Activated CD4-positive, alpha-beta T cell treated with anti-CD3 and anti-CD28 coated beads for 4 hours (primary cell): ENCODE data around the gene NMD3.

Experiments used
- DNase-seq, 2 donors: peaks; one replicate each; pipeline ENCODE4 v3.0.0-alpha.2; 2020

The NMD3 gene

GRCh38 chr3:161284989-161285388 lies 63.9 kb downstream of the NMD3 start:
- no peak for DNase-seq

- DNase-seq: no peak
These were observed 68.1 kb downstream of the NMD3 start for GRCh38 chr3:161289174-161289573.

- no peak for DNase-seq
These were observed 70.2 kb downstream of the NMD3 start for GRCh38 chr3:161291191-161291901.

- DNase-seq: no peak
These were observed 72.3 kb downstream of the NMD3 start for GRCh38 chr3:161293381-161293780.

- DNase-seq: no peak
These were observed 74.2 kb downstream of the NMD3 start for GRCh38 chr3:161295325-161295724.

- no peak for DNase-seq
These were observed 75.7 kb downstream of the NMD3 start for GRCh38 chr3:161296814-161297213.
